K562 (cell line): Measurements from ENCODE around the gene STMN3. TPM values are rescaled to one million over a fixed set of nuclear protein-coding genes. Genes with fewer than 3 reads are reported as not detected.

ENCODE experiments used
- DPF2 ChIP-seq: fragments of 450-650 bp; IDR thresholded peaks from 2 replicates; pipeline ENCODE4 v1.6.1; 2016
- HMGN3 ChIP-seq: IDR thresholded peaks from 2 replicates; pipeline ENCODE4 v1.6.1; 2011; ENCODE audit warnings: borderline replicate concordance, low read depth, mild to moderate bottlenecking, mixed read lengths, low read length; ENCODE audit not compliant: insufficient read length; ENCODE audit errors: extremely low read depth
- KDM5B ChIP-seq: fragments of 200-600 bp; sonication (generic); IDR thresholded peaks from 2 replicates; pipeline ENCODE4 v1.6.1; 2012; ENCODE audit warnings: low read depth, mild to moderate bottlenecking, moderate library complexity, low read length, control low read depth, inconsistent platforms; ENCODE audit not compliant: insufficient replicate concordance
- MIER1 ChIP-seq: fragments of 450-650 bp; IDR thresholded peaks from 2 replicates; pipeline ENCODE4 v1.6.1; 2016; ENCODE audit warnings: antibody characterized with exemption, mild to moderate bottlenecking, low read depth
- MTA1 ChIP-seq: fragments of 450-650 bp; IDR thresholded peaks from 2 replicates; pipeline ENCODE4 v1.6.1; 2017; ENCODE audit warnings: borderline replicate concordance
- MYBL2 ChIP-seq, 2 experiments: fragments of 450-650 bp in 1 of 2; sonication (generic) in 1 of 2; formaldehyde crosslinking in 1 of 2; IDR thresholded peaks; 2 replicates each; pipeline versions ENCODE4 v1.6.1 to v1.8.1; 2017 to 2022; ENCODE audit warnings: borderline replicate concordance in 1 of 2, inconsistent platforms in 1 of 2, low read depth in 1 of 2, mild to moderate bottlenecking in 1 of 2, missing genetic modification reagents in 1 of 2, moderate library complexity in 1 of 2
- POLR2A ChIP-seq: fragments of 450-650 bp; conservative IDR thresholded peaks from 2 replicates; pipeline ENCODE4 v1.6.1; 2016
- POLR3G ChIP-seq: IDR thresholded peaks from 2 replicates; pipeline ENCODE4 v1.6.1; 2011; ENCODE audit not compliant: insufficient read length, insufficient replicate concordance; ENCODE audit errors: extremely low read depth
- SAP30 ChIP-seq: fragments of 200-600 bp; sonication (generic); IDR thresholded peaks from 2 replicates; pipeline ENCODE4 v1.6.1; 2012; ENCODE audit warnings: borderline replicate concordance, low read depth, mild to moderate bottlenecking, moderate library complexity, low read length, control low read depth, inconsistent platforms; ENCODE audit not compliant: insufficient read depth, poor library complexity, severe bottlenecking
- SMAD1 ChIP-seq: fragments of 150-350 bp; IDR thresholded peaks from 2 replicates; pipeline ENCODE4 v1.6.1; 2014; ENCODE audit warnings: low read length, low read depth; ENCODE audit not compliant: partially characterized antibody
- SP2 ChIP-seq: IDR thresholded peaks from 2 replicates; pipeline ENCODE4 v1.6.1; 2011; ENCODE audit warnings: mild to moderate bottlenecking, low read depth, low read length, moderate library complexity; ENCODE audit not compliant: poor library complexity, severe bottlenecking; ENCODE audit errors: extremely low read depth
- TOE1 ChIP-seq, 2 experiments: fragments of 450-650 bp in 1 of 2; sonication (generic) in 1 of 2; formaldehyde crosslinking in 1 of 2; IDR thresholded peaks; 2 replicates each; pipeline versions ENCODE4 v1.7.1 to v1.8.0; 2016 to 2022; ENCODE audit warnings: borderline replicate concordance in 2 of 2, mild to moderate bottlenecking in 2 of 2, antibody characterized with exemption in 1 of 2, inconsistent platforms in 1 of 2, low read depth in 1 of 2, missing genetic modification reagents in 1 of 2, moderate library complexity in 1 of 2
- ZC3H4 ChIP-seq: sonication (generic); formaldehyde crosslinking; IDR thresholded peaks from 2 replicates; pipeline ENCODE4 v1.9.0; 2021; ENCODE audit warnings: missing genetic modification reagents, borderline replicate concordance
- ZFP91 ChIP-seq: sonication (generic); formaldehyde crosslinking; IDR thresholded peaks from 2 replicates; pipeline ENCODE4 v1.8.0; 2022; ENCODE audit warnings: mild to moderate bottlenecking, missing genetic modification reagents
- ZNF407 ChIP-seq: fragments of 450-650 bp; IDR thresholded peaks from 2 replicates; pipeline ENCODE4 v1.6.1; 2016; ENCODE audit warnings: low read depth
- ZNF583 ChIP-seq: fragments of 250-450 bp; sonication (Bioruptor Pico); IDR thresholded peaks from 2 replicates; pipeline ENCODE4 v1.4.0; 2020
- ZNF76 ChIP-seq: fragments of 250-450 bp; sonication (Bioruptor Pico); IDR thresholded peaks from 2 replicates; pipeline ENCODE4 v1.4.0; 2020; ENCODE audit warnings: mild to moderate bottlenecking, moderate library complexity, borderline replicate concordance
- polyA plus RNA-seq, 8 experiments: library from polyadenylated mRNA; depleted of rRNA in 4 of 8; stranded (reverse) in 5 of 8; unstranded in 3 of 8; fragments of >200 nt; fragmentation: Nextera tagmentation in 2 of 8; fragmentation: Illumina TruSeq in 1 of 8; extraction: Ambion mirVana in 2 of 8; extraction: Trizol in 1 of 8; gene quantifications; 2 replicates each; pipeline versions ENCODE4 v1.2.1 to v1.2.3, GENCODE V29; 2011 to 2014; ENCODE audit warnings: inconsistent platforms in 1 of 8, missing spikeins in 1 of 8
- total RNA-seq, 7 experiments: library from RNA; depleted of rRNA in 6 of 7; stranded (reverse); fragments of >200 nt in 6 of 7; fragmentation: Illumina TruSeq in 2 of 7; extraction: Trizol in 2 of 7; gene quantifications; 2 replicates each; pipeline versions ENCODE4 v1.2.1 to v1.2.3, GENCODE V29; 2011 to 2021; ENCODE audit warnings: low replicate concordance in 1 of 7

The STMN3 gene
- total and polyA plus RNA-seq, 9 of the 15 experiments (the other 6 are each of a cell fraction or from before 2014, with no cell fraction given): 0.70 to 65.6 (median 29.4) TPM

- TF ChIP-seq ZNF407 (no peak), ZNF76 (CRISPR knock-in tag) (no peak), MIER1 (no peak), SP2 (no peak), POLR3G (no peak), SAP30 (peak; percentile 72), ZNF583 (no peak), TOE1 (IDR thresholded peaks at IDR 0.05; ENCODE audit: borderline replicate concordance) (no peak), TOE1 (CRISPR knock-in tag; IDR thresholded peaks at IDR 0.05; ENCODE audit: borderline replicate concordance, low read depth) (no peak), ZC3H4 (CRISPR knock-in tag) (no peak), MYBL2 (IDR thresholded peaks at IDR 0.05; ENCODE audit: low read depth) (no peak), MYBL2 (CRISPR knock-in tag; IDR thresholded peaks at IDR 0.05; ENCODE audit: borderline replicate concordance) (no peak), SMAD1 (no peak), ZFP91 (CRISPR knock-in tag) (no peak), POLR2A (no peak), HMGN3 (no peak), KDM5B (no peak), MTA1 (no peak), DPF2 (no peak)
Measured at GRCh38 chr20:63641792-63642523, 11.3 kb downstream of the STMN3 start (continued).
